Rectal smooth muscle tissue (tissue), 1 donor: ENCODE results near the gene DACT2.

ENCODE experiments used
- H3K27ac ChIP-seq: one replicate; pipeline ENCODE4 v1.7.0; 2013; ENCODE audit warnings: low read depth, low read length, inconsistent platforms
- H3K27me3 ChIP-seq: one replicate; pipeline ENCODE4 v1.7.0; 2013; ENCODE audit warnings: low read length; ENCODE audit not compliant: control insufficient read depth, insufficient read depth
- H3K36me3 ChIP-seq: one replicate; pipeline ENCODE4 v1.7.0; 2013; ENCODE audit warnings: low read length; ENCODE audit not compliant: control insufficient read depth, insufficient read depth
- H3K4me1 ChIP-seq: one replicate; pipeline ENCODE4 v1.7.0; 2013; ENCODE audit warnings: low read length; ENCODE audit not compliant: control insufficient read depth, insufficient read depth
- H3K4me3 ChIP-seq: one replicate; pipeline ENCODE4 v1.7.0; 2013; ENCODE audit warnings: low read length
- H3K9ac ChIP-seq: one replicate; pipeline ENCODE4 v1.7.0; 2013; ENCODE audit warnings: low read length

DACT2 gene

DNA sequence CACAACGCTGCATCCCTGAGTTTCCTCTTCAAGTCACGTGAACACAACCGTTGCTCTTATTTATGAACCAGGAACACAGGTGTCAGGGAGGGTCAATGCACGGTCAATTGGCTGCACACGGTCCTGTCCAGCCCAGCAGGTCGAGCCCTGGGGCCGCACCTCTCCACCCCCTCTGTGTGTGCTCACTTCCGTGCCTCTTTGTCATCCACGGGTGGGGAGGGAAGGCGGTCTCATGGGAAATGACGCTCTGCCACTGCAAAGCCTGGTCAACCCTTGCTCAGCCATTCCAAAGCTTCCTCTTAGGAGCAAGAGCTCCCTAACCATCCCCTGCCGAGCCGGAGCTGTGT, 38.7 kb downstream of the DACT2 start:
- H3K27me3 ChIP-seq = no peaks in the 10 kb centered on the region

DNA sequence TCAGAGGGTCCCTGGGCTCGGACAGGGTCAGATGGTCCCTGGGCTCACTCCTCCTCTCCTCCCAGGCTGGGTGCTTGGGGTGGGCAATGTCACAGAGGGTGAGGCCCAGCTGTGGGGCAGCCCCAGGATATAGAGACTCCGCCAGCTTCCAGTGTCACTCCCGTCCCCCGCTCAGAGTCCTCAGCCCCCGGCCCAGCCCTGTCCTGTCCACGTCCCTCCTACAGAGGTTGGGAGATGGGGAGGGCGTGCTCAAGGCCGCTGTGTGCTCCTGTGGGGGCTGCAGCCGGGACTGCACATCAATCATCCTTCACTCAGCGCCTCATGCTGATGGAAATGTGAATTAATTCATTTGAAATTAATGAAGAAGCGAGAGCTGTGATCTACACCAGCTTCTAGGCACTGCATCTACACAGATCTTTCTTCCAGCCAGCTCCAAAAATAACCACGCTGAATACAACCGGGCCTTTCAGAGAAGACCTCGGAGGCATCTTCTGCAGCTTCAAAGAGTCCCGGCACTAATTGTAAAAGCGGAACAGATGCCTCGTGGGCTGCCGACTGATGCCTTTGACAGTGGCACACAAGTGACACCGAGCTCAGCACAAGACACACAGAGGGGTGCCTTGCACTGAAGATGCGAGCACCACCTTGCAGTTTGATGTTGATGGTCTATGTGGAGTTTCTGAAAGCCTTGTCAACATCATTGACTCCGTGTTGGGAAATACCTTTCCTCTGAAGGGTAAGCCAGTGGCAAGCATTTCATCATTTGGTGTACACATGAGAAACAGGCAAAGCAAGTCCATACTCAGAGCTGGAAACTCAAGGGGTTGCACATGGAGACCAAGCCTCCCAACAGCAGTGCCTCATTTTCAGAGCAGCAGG, 39.3 kb downstream of the DACT2 start:
- Histone ChIP-seq H3K4me1 (no peaks in the 10 kb centered on the region), H3K27ac (no peak overlapping the region), H3K36me3 (no peaks in the 10 kb centered on the region), H3K27me3 (no peaks in the 10 kb centered on the region), H3K9ac (no peak overlapping the region), H3K4me3 (no peak overlapping the region)

More for the DNA sequence above, 38.7 kb downstream of the DACT2 start:
- Histone ChIP-seq H3K4me3 (no peak overlapping the region), H3K9ac (no peak overlapping the region), H3K36me3 (no peaks in the 10 kb centered on the region), H3K4me1 (no peaks in the 10 kb centered on the region), H3K27ac (no peak overlapping the region)

DNA sequence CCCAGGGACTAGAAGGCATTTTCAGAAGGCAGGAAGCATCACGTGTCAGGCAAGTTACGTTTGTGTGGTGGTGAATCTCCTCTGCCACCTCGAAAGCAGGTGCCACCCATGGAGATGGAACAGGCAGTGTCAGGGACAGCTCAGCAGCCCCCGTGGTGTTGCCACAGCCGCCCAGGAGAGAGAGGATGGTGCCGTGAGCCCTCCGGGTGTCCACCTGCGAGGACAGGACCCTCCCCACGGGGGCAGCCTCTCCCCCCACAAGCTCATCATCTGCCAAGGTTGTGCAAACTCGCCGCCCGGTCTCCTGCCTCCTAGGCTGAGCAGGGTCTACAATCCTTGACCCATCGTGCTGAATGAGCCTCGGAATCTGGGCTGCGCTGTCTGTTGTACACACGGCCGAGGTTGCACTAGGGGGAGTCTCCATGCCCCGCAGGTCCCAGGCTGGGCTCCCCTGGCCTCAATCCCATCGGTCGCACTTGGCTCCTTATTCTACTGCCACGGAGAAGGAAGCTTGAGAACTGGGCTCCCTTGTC, 40.1 kb downstream of the DACT2 start:
- no peaks in the 10 kb centered on the region for H3K36me3 ChIP-seq
- no peaks in the 10 kb centered on the region for H3K4me1 ChIP-seq
- H3K27me3 ChIP-seq = no peaks in the 10 kb centered on the region
- H3K27ac ChIP-seq = no peak overlapping the region
- H3K4me3 ChIP-seq = no peak overlapping the region
- H3K9ac ChIP-seq = no peak overlapping the region

DNA sequence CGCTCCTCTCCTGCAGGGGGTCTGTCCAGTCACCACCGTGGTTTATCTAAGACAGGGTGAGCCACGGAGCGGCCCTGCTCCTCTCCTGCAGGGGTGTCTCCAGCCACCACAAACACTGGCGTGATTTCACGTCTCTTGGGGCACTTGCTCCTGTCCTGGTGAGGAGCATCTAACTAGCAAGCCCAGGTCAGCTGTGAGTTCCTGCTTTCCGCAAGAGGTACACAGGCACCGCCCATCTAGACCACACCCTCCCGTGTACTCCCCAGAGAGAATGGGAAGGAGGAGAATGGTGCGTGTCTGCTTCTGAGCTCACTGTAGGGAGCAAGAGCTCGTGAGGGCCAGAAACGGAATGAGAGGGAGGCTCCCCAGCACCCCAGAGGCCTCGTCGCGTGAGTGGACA, 40.7 kb downstream of the DACT2 start:
- H3K4me3 ChIP-seq = no peak overlapping the region
- H3K27me3 ChIP-seq = no peaks in the 10 kb centered on the region
- H3K27ac ChIP-seq = no peak overlapping the region
- H3K36me3 ChIP-seq = no peaks in the 10 kb centered on the region
- H3K9ac ChIP-seq = no peak overlapping the region
- no peaks in the 10 kb centered on the region for H3K4me1 ChIP-seq

DNA sequence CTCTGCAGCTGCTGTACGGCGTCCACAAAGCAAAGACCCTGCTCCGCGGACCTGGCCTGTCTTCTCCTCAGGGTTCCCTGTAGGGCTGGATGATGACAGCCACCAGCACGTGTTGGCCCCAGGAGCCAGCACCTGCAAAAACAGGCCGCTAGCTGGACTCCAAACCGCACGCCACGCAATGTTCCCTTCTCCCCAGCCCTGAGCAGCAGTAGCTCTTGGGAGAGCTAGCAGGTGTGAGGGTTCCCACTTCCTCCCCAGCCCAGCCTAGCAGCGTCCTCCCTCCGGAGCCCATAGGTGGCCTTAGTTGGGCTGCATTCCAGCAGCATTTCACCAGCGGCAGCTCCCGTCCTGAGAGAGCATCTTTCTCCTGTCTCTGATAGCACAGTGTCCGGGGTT, 42.3 kb downstream of the DACT2 start:
- H3K36me3 ChIP-seq = no peaks in the 10 kb centered on the region
- H3K9ac ChIP-seq = no peak overlapping the region
- H3K27me3 ChIP-seq = no peaks in the 10 kb centered on the region
- no peak overlapping the region for H3K4me3 ChIP-seq
- no peak overlapping the region for H3K27ac ChIP-seq
- no peaks in the 10 kb centered on the region for H3K4me1 ChIP-seq

DNA sequence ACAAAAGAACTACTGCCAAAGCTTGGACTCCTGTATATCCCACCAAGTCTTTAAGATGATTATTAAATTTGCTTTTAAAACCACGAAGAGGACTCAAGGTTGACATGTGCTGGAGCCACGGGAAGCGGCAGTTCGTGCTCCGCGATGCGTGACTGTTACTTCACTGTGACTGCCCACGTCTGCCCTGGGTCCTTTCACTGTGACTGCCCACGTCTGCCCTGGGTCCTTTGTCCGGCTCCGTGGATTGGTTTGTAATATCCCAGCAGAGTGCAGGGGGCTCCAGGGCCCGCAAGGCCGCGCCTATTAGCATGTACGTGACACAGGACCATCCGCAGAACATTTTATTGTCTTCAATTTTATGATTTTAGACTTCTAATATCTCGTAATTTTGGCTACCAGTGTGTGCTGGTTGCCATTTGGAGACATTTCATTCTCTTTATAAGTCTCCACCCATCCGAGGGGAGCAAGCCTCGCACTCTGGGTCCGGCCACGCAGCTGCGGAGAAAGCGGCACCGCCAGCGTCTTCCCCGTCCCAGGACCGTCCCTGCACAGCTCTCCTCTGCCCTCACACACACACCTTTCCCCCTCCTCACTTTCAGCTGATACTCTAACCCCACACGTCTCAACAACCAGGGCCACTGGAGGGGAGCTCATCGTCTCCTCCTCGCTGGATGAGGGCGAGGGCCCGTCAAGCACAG, 42.9 kb downstream of the DACT2 start:
- no peaks in the 10 kb centered on the region for H3K36me3 ChIP-seq
- no peaks in the 10 kb centered on the region for H3K4me1 ChIP-seq
- H3K9ac ChIP-seq = no peak overlapping the region
- H3K27ac ChIP-seq = no peak overlapping the region
- no peaks in the 10 kb centered on the region for H3K27me3 ChIP-seq
- no peak overlapping the region for H3K4me3 ChIP-seq

DNA sequence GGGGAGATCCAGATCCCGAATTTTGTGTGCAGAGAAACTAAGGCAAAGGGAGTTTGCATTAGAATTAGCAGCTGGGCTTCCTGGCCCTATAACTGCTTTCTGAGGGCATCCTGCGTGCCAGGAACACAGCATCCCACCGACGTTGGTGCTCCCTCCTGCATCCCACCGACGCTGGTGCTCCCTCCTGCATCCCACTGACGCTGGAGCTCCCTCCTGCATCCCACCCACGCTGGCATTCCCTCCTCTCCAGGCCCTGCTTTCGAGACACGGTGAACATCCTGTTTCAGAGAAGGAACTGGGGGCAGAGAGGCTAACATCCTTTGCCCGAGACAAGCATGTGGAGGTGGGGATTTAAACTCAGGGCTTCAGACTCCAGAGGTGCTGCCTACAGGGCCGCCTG, 44.4 kb downstream of the DACT2 start:
- H3K36me3 ChIP-seq = no peaks in the 10 kb centered on the region
- H3K4me3 ChIP-seq = no peak overlapping the region
- no peaks in the 10 kb centered on the region for H3K27me3 ChIP-seq

DNA sequence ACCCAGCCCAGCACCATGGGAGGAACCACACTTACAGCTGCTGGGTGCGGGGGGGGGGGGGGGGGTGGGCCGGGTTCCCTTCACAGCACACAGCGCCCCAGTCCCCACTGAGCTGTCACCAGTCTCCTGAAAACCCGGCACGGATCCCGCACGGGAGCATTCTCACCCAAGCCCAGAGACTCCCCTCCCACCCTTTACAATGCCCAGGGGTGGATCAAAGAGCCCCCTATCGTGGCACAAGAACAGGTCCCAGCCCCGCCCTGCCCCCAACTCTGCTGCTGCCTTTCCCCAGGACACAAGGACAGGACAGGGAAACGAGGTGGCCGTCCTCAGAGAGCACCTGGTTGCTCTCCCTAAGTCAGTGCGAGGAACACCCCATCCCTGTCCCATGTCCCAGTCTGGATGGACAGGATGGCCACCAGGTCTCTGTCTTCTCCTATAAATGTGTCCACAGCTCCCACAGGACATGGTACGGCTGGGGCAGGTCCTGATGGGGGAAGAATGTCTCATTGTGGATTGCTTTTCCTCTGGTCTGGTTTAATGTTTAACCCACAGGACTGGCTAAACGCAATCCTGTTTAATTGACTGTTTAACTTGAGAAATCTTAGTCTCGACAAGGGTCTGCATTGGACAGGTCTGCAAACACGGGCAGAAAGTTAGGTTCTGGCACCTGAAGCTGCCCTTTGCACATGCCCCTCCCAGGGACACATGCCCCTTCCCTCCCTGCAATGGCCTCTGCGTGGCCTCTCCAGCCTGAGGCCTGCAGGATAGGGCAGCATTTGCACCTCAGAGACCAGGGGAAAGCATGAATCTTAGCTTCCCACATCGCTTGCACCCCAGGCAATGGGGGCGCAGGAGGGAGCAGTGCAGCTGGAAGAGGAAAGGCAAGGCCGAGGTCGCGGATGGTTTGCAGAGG, 45.3 kb downstream of the DACT2 start:
- Histone ChIP-seq H3K4me3 (no peak overlapping the region), H3K4me1 (no peaks in the 10 kb centered on the region), H3K27me3 (no peaks in the 10 kb centered on the region), H3K9ac (no peak overlapping the region), H3K27ac (no peak overlapping the region), H3K36me3 (no peaks in the 10 kb centered on the region)

More for the DNA sequence above, 44.4 kb downstream of the DACT2 start:
- Histone ChIP-seq H3K27ac (no peak overlapping the region), H3K4me1 (no peaks in the 10 kb centered on the region), H3K9ac (no peak overlapping the region)

DNA sequence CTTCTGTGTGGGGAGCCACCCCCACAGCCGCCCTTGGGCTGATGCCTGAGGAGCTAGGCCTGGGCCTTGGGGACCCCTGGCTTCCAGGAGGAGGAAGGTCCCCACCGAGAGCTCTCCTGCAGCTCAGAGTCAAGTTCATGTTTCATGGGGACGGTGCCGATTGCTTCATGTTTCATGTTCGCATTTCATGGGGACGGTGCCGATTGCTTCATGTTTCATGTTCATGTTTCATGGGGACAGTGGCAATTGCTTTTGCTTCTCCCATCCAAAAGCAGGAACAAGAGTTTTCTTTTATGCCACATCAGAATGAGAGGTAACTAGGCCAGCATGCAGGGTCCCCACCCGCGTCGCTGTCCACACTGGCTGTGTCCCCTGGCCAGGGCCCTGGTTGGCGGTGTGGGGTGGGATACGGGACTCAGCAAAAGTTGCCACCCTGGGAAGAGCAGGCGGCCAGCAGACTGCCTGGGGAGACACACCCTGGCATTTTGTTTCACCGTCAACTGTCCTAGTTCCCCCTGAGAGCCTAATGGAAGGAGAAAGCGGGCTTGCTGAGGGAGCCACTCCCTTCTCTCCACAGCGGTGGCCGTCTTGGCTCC, 46.0 kb downstream of the DACT2 start:
- no peaks in the 10 kb centered on the region for H3K27me3 ChIP-seq
- no peak overlapping the region for H3K9ac ChIP-seq
- no peak overlapping the region for H3K27ac ChIP-seq
- H3K36me3 ChIP-seq = no peaks in the 10 kb centered on the region
- no peaks in the 10 kb centered on the region for H3K4me1 ChIP-seq
- H3K4me3 ChIP-seq = no peak overlapping the region

DNA sequence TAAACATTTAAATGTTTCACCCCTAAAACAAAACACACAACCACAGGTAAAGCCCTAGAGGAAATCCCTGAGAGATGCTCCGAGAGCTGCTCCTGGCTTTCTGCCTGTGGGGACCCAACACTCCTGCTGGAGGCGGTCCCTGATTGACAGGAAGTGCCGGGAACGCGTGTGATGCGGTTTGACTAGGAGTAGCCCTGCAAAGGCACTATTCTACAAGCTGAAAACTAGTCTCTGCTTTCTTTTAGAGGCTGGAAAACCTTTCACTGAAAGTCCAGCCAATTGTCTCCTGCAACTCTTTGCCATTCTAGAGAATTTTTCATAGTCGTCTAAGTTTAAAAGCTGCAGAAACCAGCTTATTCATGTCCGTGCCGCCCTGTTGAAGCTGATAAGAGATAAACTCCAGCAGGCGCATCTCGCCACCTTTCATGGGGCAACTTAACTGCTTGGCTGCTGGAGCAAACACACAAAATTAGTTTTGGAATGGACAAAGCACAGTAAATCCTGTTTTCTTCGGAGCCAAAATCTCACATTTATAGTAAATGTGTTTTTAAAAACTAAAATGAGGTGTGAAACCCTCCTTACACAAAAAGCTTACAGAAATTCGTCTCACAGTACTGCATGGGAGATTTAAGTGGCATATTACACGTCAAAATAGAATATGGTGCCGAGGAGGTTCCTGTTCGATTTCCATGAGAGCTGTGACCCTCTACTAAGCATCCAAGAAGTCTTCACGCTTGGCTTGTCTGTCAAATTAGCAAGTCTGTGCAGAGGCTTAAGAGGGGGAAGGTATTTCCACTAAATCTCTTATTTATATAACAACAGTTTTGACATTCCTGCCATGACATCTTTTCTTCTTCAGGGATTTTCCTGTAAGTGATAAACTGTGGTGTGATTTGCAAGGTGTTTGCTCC, 46.9 kb downstream of the DACT2 start:
- Histone ChIP-seq H3K36me3 (no peaks in the 10 kb centered on the region), H3K4me3 (no peak overlapping the region), H3K4me1 (no peaks in the 10 kb centered on the region), H3K27ac (no peak overlapping the region), H3K9ac (no peak overlapping the region), H3K27me3 (no peaks in the 10 kb centered on the region)
